SK-N-SH (cell line): ENCODE results near the gene OR51D1. TPM values are rescaled to one million over a fixed set of nuclear protein-coding genes. Genes with fewer than 3 reads are reported as not detected.

Experiments
- CTCF ChIA-PET: fragments of 300-600, 350-600 bp; formaldehyde crosslinking; extraction: SDS; loops from one replicate; lab custom pipeline; 2021; lab: Yijun Ruan, JAX
- POLR2A ChIA-PET: fragments of 350-600 bp; sonication (Branson Sonifier 250); formaldehyde crosslinking; extraction: SDS; loops from one replicate; lab custom pipeline; 2020; ENCODE audit warnings: antibody characterized with exemption, inconsistent platforms; lab: Yijun Ruan, JAX
- DNase-seq: peaks from one replicate; pipeline ENCODE4 v3.0.0; 2012
- H2AFZ ChIP-seq: fragments of 200-600 bp; sonication (generic); 2 replicates; pipeline ENCODE4 v1.8.1; 2016; ENCODE audit warnings: antibody characterized with exemption, mild to moderate bottlenecking, low read depth
- H3F3A ChIP-seq: fragments of 200-600 bp; sonication (generic); replicated peaks from 2 replicates; pipeline ENCODE3; 2016; ENCODE audit warnings: antibody characterized with exemption, mild to moderate bottlenecking; ENCODE audit not compliant: insufficient read depth
- H3K27ac ChIP-seq, 2 experiments: fragments of 200-500 bp in 1 of 2; fragments of 200-600 bp in 1 of 2; sonication (Bioruptor generic) in 1 of 2; sonication (generic), shearing (Covaris generic) in 1 of 2; 2 replicates each; pipeline versions ENCODE4 v1.5.1 to v1.6.1; 2014 to 2016; ENCODE audit warnings: low read depth in 2 of 2, inconsistent platforms in 1 of 2, low read length in 1 of 2, mild to moderate bottlenecking in 1 of 2, mixed read lengths in 1 of 2
- H3K27me3 ChIP-seq: fragments of 200-600 bp; sonication (generic), shearing (Covaris generic); 2 replicates; pipeline ENCODE4 v1.6.1; 2016; ENCODE audit warnings: mixed run types; ENCODE audit not compliant: insufficient read depth
- H3K36me3 ChIP-seq, 2 experiments: fragments of 200-500 bp in 1 of 2; fragments of 200-600 bp in 1 of 2; sonication (Bioruptor generic) in 1 of 2; sonication (generic) in 1 of 2; replicated peaks in 1 of 2; 2 replicates each; pipeline versions ENCODE3 to v1.5.1; 2014 to 2016; ENCODE audit warnings: low read length in 1 of 2, mild to moderate bottlenecking in 1 of 2; ENCODE audit not compliant: insufficient read depth in 2 of 2, control insufficient read depth in 1 of 2
- H3K4me1 ChIP-seq, 2 experiments: fragments of 200-500 bp in 1 of 2; fragments of 200-600 bp in 1 of 2; sonication (Bioruptor generic) in 1 of 2; sonication (generic), shearing (Covaris generic) in 1 of 2; 2 replicates each; pipeline versions ENCODE4 v1.5.1 to v1.6.1; 2014 to 2016; ENCODE audit warnings: low read depth in 1 of 2, low read length in 1 of 2, mixed run types in 1 of 2; ENCODE audit not compliant: insufficient read depth in 2 of 2, control insufficient read depth in 1 of 2
- H3K4me2 ChIP-seq: fragments of 200-600 bp; sonication (generic), shearing (Covaris generic); 2 replicates; pipeline ENCODE4 v1.6.1; 2017; ENCODE audit warnings: mixed run types
- H3K4me3 ChIP-seq, 2 experiments: fragments of 200-500 bp in 1 of 2; fragments of 200-600 bp in 1 of 2; sonication (Bioruptor generic) in 1 of 2; sonication (generic), shearing (Covaris generic) in 1 of 2; 2 replicates each; pipeline versions ENCODE4 v1.5.1 to v1.8.1; 2014 to 2016; ENCODE audit warnings: low read depth in 2 of 2, inconsistent platforms in 1 of 2, low read length in 1 of 2, mild to moderate bottlenecking in 1 of 2, mixed read lengths in 1 of 2, moderate library complexity in 1 of 2
- H3K79me2 ChIP-seq: fragments of 200-600 bp; sonication (generic); 2 replicates; pipeline ENCODE4 v1.8.1; 2017; ENCODE audit warnings: mild to moderate bottlenecking; ENCODE audit not compliant: insufficient read depth
- H3K9ac ChIP-seq: fragments of 200-600 bp; sonication (generic); 2 replicates; pipeline ENCODE4 v1.6.1; 2017; ENCODE audit warnings: mixed run types
- H3K9me2 ChIP-seq: fragments of 200-600 bp; sonication (generic); 2 replicates; pipeline ENCODE4 v1.6.1; 2017; ENCODE audit warnings: mixed run types
- H3K9me3 ChIP-seq: fragments of 200-600 bp; sonication (generic); 2 replicates; pipeline ENCODE4 v1.6.1; 2017; ENCODE audit warnings: mixed run types, mild to moderate bottlenecking, moderate library complexity
- H4K20me1 ChIP-seq: fragments of 200-600 bp; sonication (generic); 2 replicates; pipeline ENCODE4 v1.6.1; 2017; ENCODE audit warnings: mild to moderate bottlenecking, mixed run types; ENCODE audit not compliant: insufficient read depth
- CHD2 ChIP-seq: fragments of 150-350 bp; IDR thresholded peaks from 2 replicates; pipeline ENCODE4 v1.6.1; 2018; ENCODE audit warnings: low read length; ENCODE audit not compliant: partially characterized antibody
- ELF1 ChIP-seq: IDR thresholded peaks from 2 replicates; pipeline ENCODE4 v1.4.0; 2012
- EP300 ChIP-seq, 2 experiments: IDR thresholded peaks; 2 replicates each; pipeline versions ENCODE4 v1.4.0 to v1.6.1; 2012; ENCODE audit warnings: borderline replicate concordance in 1 of 2, low read depth in 1 of 2, low read length in 1 of 2
- GABPA ChIP-seq: IDR thresholded peaks from 2 replicates; pipeline ENCODE4 v1.4.0; 2012; ENCODE audit warnings: low read depth, mild to moderate bottlenecking
- GATA2 ChIP-seq: sonication (generic); formaldehyde crosslinking; IDR thresholded peaks from 2 replicates; pipeline ENCODE4 v1.5.0; 2020; ENCODE audit warnings: mild to moderate bottlenecking, missing genetic modification reagents
- JUND ChIP-seq: IDR thresholded peaks from 2 replicates; pipeline ENCODE4 v1.4.0; 2012
- MAX ChIP-seq: IDR thresholded peaks from 2 replicates; pipeline ENCODE4 v1.4.0; 2012; ENCODE audit warnings: low read depth
- NFIC ChIP-seq: IDR thresholded peaks from 2 replicates; pipeline ENCODE4 v1.4.0; 2012; ENCODE audit warnings: borderline replicate concordance
- PBX3 ChIP-seq: IDR thresholded peaks from 2 replicates; pipeline ENCODE4; 2012
- POLR2AphosphoS5 ChIP-seq: IDR thresholded peaks from 2 replicates; pipeline ENCODE4 v1.6.1; 2012; ENCODE audit warnings: low read depth, low read length
- RCOR1 ChIP-seq: fragments of 150-350 bp; IDR thresholded peaks from 2 replicates; pipeline ENCODE4 v1.6.1; 2017; ENCODE audit warnings: antibody characterized with exemption, low read length
- REST ChIP-seq: IDR thresholded peaks from 2 replicates; pipeline ENCODE4 v1.6.1; 2012; ENCODE audit warnings: mild to moderate bottlenecking, low read depth, low read length, moderate library complexity
- RFX5 ChIP-seq: IDR thresholded peaks from 2 replicates; pipeline ENCODE4 v1.6.1; 2012; ENCODE audit warnings: mild to moderate bottlenecking, improper control_type of control experiment, low read length
- RXRA ChIP-seq: IDR thresholded peaks from 2 replicates; pipeline ENCODE4 v1.4.0; 2012; ENCODE audit warnings: low read depth, mild to moderate bottlenecking, borderline replicate concordance
- SIN3A ChIP-seq: IDR thresholded peaks from 2 replicates; pipeline ENCODE4 v1.6.1; 2012; ENCODE audit warnings: low read depth, mild to moderate bottlenecking, low read length, moderate library complexity, borderline replicate concordance
- SMC3 ChIP-seq: IDR thresholded peaks from 2 replicates; pipeline ENCODE4 v1.6.1; 2012; ENCODE audit warnings: low read depth, low read length, improper control_type of control experiment
- TCF12 ChIP-seq: IDR thresholded peaks from 2 replicates; pipeline ENCODE4 v1.4.0; 2012
- TEAD4 ChIP-seq: IDR thresholded peaks from 2 replicates; pipeline ENCODE4 v1.4.0; 2012; ENCODE audit warnings: mild to moderate bottlenecking, borderline replicate concordance; ENCODE audit not compliant: insufficient read depth
- YY1 ChIP-seq: IDR thresholded peaks from 2 replicates; pipeline ENCODE4 v1.4.0; 2012; ENCODE audit warnings: low read depth, mild to moderate bottlenecking
- WGBS: methylation state at CpG from one replicate; pipeline ENCODE4 v1.1.6; 2017; ENCODE audit warnings: low lambda C conversion rate; 5-methylcytosine and 5-hydroxymethylcytosine counted together
- polyA plus RNA-seq, 3 experiments: library from polyadenylated mRNA; depleted of rRNA; stranded (reverse); fragments of >200 nt; gene quantifications; 2 replicates each; pipeline ENCODE4 v1.2.3, GENCODE V29; 2012
- TF ChIP-seq, protein P1 (sequence below): fragments of 150-350 bp; IDR thresholded peaks from 2 replicates; pipeline ENCODE4 v1.6.1; 2017; ENCODE audit warnings: antibody characterized with exemption, low read length, low read depth, borderline replicate concordance
- TF ChIP-seq, protein P2 (sequence below): fragments of 150-350 bp; IDR thresholded peaks from 2 replicates; pipeline ENCODE4 v1.6.1; 2016; ENCODE audit warnings: mild to moderate bottlenecking, low read depth, low read length
- TF ChIP-seq, protein P3 (sequence below): IDR thresholded peaks from 2 replicates; pipeline ENCODE4 v1.4.0; 2012; ENCODE audit warnings: low read depth, borderline replicate concordance

OR51D1 gene, protein sequence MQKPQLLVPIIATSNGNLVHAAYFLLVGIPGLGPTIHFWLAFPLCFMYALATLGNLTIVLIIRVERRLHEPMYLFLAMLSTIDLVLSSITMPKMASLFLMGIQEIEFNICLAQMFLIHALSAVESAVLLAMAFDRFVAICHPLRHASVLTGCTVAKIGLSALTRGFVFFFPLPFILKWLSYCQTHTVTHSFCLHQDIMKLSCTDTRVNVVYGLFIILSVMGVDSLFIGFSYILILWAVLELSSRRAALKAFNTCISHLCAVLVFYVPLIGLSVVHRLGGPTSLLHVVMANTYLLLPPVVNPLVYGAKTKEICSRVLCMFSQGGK
- not detected in 2 replicates for polyA plus RNA-seq (2012; rRNA removed)
- not detected in 2 replicates for polyA plus RNA-seq (2012; cell fraction: cytosol; rRNA removed)
- polyA plus RNA-seq (2012; cell fraction: nucleus; rRNA removed): not detected in 2 replicates

GRCh38 chr11:4636962-4637661 is at the start of gene OR51D1:
TSS of gene OR51D1 (plus strand) at chr11:4637477. CDS start at chr11:4639791, 2,314 bp downstream.
- CTCF ChIA-PET: interaction anchor here (0.6 to 2.9 kb wide), 37 partner anchors 10 to 1726 kb away, joined by 3 to 44 read pairs (median 4); partner anchors contain the start of gene MMP26
- POLR2A ChIA-PET: no interaction called here
- no peaks in the 10 kb centered on the region for H3K36me3 ChIP-seq
- H2AFZ ChIP-seq: no peak within 1 kb of the TSS
- H3K9me3 ChIP-seq: no peaks in the 10 kb centered on the region
- no peak within 1 kb of the TSS for H3K27ac ChIP-seq
- H3K79me2 ChIP-seq: no peaks in the 10 kb centered on the region
- no peaks in the 10 kb centered on the region for H3F3A ChIP-seq
- H3K9ac ChIP-seq: no peak within 1 kb of the TSS
- H3K4me3 ChIP-seq: peak within 1 kb of the TSS in 1 of 2 experiments; percentile 50; a peak in 1 of 4 replicates
- no peak within 1 kb of the TSS for H3K4me2 ChIP-seq
- H3K4me1 ChIP-seq: no peaks in the 10 kb centered on the region; a peak in 1 of 4 replicates
- DNase-seq: peak; percentile 64
- H3K27me3 ChIP-seq: peaks cover 24% of the 10 kb centered on the region
- H3K9me2 ChIP-seq: no peaks in the 10 kb centered on the region
- no peaks in the 10 kb centered on the region for H4K20me1 ChIP-seq
- 10% methylated on average over 13 of the region's 21 CpGs for WGBS
- no peak for TF ChIP-seq MAX
- no peak for TF ChIP-seq TEAD4
- peak; percentile 88 for TF ChIP-seq SMC3
- TF ChIP-seq REST: no peak
- no peak for TF ChIP-seq RXRA
- TF ChIP-seq, protein P1, sequence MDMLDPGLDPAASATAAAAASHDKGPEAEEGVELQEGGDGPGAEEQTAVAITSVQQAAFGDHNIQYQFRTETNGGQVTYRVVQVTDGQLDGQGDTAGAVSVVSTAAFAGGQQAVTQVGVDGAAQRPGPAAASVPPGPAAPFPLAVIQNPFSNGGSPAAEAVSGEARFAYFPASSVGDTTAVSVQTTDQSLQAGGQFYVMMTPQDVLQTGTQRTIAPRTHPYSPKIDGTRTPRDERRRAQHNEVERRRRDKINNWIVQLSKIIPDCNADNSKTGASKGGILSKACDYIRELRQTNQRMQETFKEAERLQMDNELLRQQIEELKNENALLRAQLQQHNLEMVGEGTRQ: no peak
- no peak for TF ChIP-seq RCOR1
- no peak for TF ChIP-seq NFIC
- TF ChIP-seq POLR2AphosphoS5: no peak
- no peak for TF ChIP-seq TCF12
- TF ChIP-seq YY1: no peak
- TF ChIP-seq PBX3: no peak
- TF ChIP-seq RFX5: no peak
- no peak for TF ChIP-seq GABPA
- TF ChIP-seq ELF1: no peak
- TF ChIP-seq, protein P2, sequence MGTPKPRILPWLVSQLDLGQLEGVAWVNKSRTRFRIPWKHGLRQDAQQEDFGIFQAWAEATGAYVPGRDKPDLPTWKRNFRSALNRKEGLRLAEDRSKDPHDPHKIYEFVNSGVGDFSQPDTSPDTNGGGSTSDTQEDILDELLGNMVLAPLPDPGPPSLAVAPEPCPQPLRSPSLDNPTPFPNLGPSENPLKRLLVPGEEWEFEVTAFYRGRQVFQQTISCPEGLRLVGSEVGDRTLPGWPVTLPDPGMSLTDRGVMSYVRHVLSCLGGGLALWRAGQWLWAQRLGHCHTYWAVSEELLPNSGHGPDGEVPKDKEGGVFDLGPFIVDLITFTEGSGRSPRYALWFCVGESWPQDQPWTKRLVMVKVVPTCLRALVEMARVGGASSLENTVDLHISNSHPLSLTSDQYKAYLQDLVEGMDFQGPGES: no peak
- TF ChIP-seq SIN3A: no peak
- no peak for TF ChIP-seq CHD2
- no peak for TF ChIP-seq GATA2 (CRISPR knock-in tag)
- TF ChIP-seq, protein P3, sequence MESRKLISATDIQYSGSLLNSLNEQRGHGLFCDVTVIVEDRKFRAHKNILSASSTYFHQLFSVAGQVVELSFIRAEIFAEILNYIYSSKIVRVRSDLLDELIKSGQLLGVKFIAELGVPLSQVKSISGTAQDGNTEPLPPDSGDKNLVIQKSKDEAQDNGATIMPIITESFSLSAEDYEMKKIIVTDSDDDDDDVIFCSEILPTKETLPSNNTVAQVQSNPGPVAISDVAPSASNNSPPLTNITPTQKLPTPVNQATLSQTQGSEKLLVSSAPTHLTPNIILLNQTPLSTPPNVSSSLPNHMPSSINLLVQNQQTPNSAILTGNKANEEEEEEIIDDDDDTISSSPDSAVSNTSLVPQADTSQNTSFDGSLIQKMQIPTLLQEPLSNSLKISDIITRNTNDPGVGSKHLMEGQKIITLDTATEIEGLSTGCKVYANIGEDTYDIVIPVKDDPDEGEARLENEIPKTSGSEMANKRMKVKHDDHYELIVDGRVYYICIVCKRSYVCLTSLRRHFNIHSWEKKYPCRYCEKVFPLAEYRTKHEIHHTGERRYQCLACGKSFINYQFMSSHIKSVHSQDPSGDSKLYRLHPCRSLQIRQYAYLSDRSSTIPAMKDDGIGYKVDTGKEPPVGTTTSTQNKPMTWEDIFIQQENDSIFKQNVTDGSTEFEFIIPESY: no peak
- no peak for TF ChIP-seq JUND
- TF ChIP-seq EP300 (IDR thresholded peaks at IDR 0.05; ENCODE audit: borderline replicate concordance in 1 of 2, low read depth in 1 of 2, low read length in 1 of 2): no peak
